ENCODE measurements around the gene COL15A1. TPM values are rescaled to one million over a fixed set of nuclear protein-coding genes. Genes with fewer than 3 reads are reported as not detected.

COL15A1 gene
- total and polyA plus RNA-seq, 2 of the 13 experiments (the other 11 are each of a cell fraction or from before 2014, with no cell fraction given), result not detected

DNA sequence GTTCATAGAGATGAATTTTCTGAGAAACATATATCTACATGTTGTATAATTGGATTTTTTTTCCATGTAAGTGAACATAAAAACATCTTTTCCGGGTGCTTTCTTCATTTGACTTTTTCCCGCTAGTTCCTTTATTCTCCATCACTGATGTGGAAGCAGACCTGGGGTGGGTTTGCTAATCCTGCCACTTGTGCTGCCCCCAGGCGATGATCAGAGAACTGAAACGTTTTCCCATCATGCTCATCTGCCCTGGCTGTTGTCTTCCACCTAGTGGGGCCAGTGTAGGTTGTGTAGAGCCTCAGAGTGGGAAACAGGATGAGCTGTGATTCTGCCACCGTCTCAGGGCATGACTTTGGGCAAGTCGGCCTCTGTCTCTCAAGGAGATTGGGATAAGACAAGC, 127.0 kb downstream of the COL15A1 start:
- Histone ChIP-seq H3K79me2 (ENCODE audit: insufficient read depth, low read length) (no peaks in the 10 kb centered on the region), H3K36me3 (replicated peaks in 1 of 2; ENCODE audit: control insufficient read depth in 1 of 2, insufficient read depth in 2 of 2, low read length in 2 of 2) (no peaks in the 10 kb centered on the region), H2AFZ (ENCODE audit: low read length) (no peak overlapping the region), H3K9me3 (ENCODE audit: low read length) (no peaks in the 10 kb centered on the region), H3K4me3 (replicated peaks in 1 of 3; ENCODE audit: insufficient read depth in 1 of 3, low read depth in 2 of 3, low read length in 3 of 3) (no peak overlapping the region), H3K4me2 (ENCODE audit: low read depth, low read length) (no peak overlapping the region), H3K4me1 (ENCODE audit: insufficient read depth, low read length) (no peaks in the 10 kb centered on the region), H4K20me1 (ENCODE audit: insufficient read depth, low read length) (no peaks in the 10 kb centered on the region), H3K27ac (ENCODE audit: extremely low read length, insufficient read depth, low read length) (no peak overlapping the region), H3K9ac (ENCODE audit: insufficient read depth, low read depth, low read length) (no peak overlapping the region), H3K27me3 (ENCODE audit: control insufficient read depth in 1 of 2, insufficient read depth in 2 of 2, low read length in 2 of 2) (peaks cover 0 to 2% of the 10 kb centered on the region in 2 experiments; a peak in 2 of 5 replicates)
- FAIRE-seq, result no peak
- intact Hi-C loops (cut with micrococcal nuclease; ENCODE audit: unreplicated experiment), result no loop called here
- no peak for ATAC-seq
- no peak for DNase-seq (ENCODE audit: low spot score)
- in situ Hi-C loops (cut with HindIII; ENCODE audit: extremely low pct_ligation_motif_present, low pct_unique_long_range_greater_than_20kb), result no loop called here
- CTCF ChIA-PET (ENCODE audit: low intra/inter-chr PET ratio, low total read pairs), result no interaction called here
- POLR2A ChIA-PET, result no interaction called here
- TF ChIP-seq MAFF (IDR thresholded peaks at IDR 0.05; ENCODE audit: low read depth, low read length), result no peak
- TF ChIP-seq ZNF143 (CRISPR knock-in tag; IDR thresholded peaks at IDR 0.05), result peak; percentile 50; the same call in 1 of the 2 replicates
- WGBS (ENCODE audit: low lambda C conversion rate), result 26% methylated on average over 6 of the region's 6 CpGs
- no TSS peak for BruUV-seq (replicated peaks)

DNA sequence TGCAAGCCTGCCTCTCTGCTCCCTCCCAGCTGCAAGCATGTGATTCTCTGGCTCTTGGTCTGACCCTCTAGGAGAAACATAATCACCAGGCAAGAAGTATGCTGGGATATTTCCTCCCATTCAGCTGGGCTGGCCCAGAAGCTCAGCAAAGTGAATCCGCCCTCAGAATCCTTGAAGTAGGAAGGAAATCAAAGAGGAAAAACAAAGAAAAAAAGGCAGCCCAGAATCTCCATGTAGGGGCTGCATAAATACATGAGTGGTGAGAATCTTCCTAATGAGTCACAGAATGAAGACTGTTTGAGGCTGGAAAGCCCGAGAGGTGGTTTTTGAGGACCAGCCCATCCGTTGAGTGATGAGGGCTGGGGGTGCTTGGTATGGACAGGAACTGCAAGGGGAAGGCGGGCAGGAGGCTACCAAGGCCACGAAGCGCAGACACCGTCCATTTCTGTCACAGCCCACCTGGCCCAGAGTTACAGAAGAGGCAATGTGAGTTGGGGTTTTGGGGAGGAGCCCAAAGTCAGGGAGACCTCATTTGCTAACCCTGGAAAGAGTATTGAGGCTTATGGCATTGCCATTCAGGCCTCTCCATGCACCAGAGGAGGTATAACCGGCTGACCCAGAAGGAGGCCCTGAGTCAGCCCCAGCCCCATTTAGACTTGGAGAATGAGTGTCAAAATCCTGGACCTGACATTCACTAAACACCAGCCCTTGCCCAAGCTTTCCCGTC, 127.8 kb downstream of the COL15A1 start:
- H3K27ac ChIP-seq (ENCODE audit: extremely low read length, insufficient read depth, low read length), result no peak overlapping the region
- 34% methylated on average over 7 of the region's 9 CpGs for WGBS (ENCODE audit: low lambda C conversion rate)
- POLR2A ChIA-PET, result no interaction called here
- no peaks in the 10 kb centered on the region for H3K4me1 ChIP-seq (ENCODE audit: insufficient read depth, low read length)
- H2AFZ ChIP-seq (ENCODE audit: low read length), result no peak overlapping the region
- H3K27me3 ChIP-seq (ENCODE audit: control insufficient read depth in 1 of 2, insufficient read depth in 2 of 2, low read length in 2 of 2), result peaks cover 0 to 2% of the 10 kb centered on the region in 2 experiments; a peak in 2 of 5 replicates
- no peak for ATAC-seq
- no peaks in the 10 kb centered on the region for H4K20me1 ChIP-seq (ENCODE audit: insufficient read depth, low read length)
- no peak overlapping the region for H3K9ac ChIP-seq (ENCODE audit: insufficient read depth, low read depth, low read length)
- intact Hi-C loops (cut with micrococcal nuclease; ENCODE audit: unreplicated experiment) (no loop called here), in situ Hi-C loops (cut with HindIII; ENCODE audit: extremely low pct_ligation_motif_present, low pct_unique_long_range_greater_than_20kb) (no loop called here)
- no peaks in the 10 kb centered on the region for H3K79me2 ChIP-seq (ENCODE audit: insufficient read depth, low read length)
- H3K36me3 ChIP-seq (replicated peaks in 1 of 2; ENCODE audit: control insufficient read depth in 1 of 2, insufficient read depth in 2 of 2, low read length in 2 of 2), result no peaks in the 10 kb centered on the region
- H3K4me2 ChIP-seq (ENCODE audit: low read depth, low read length), result no peak overlapping the region
- DNase-seq (ENCODE audit: low spot score), result no peak
- FAIRE-seq, result no peak
- no peaks in the 10 kb centered on the region for H3K9me3 ChIP-seq (ENCODE audit: low read length)
- H3K4me3 ChIP-seq (replicated peaks in 1 of 3; ENCODE audit: insufficient read depth in 1 of 3, low read depth in 2 of 3, low read length in 3 of 3), result no peak overlapping the region
- TF ChIP-seq ZNF292 (CRISPR knock-in tag; IDR thresholded peaks at IDR 0.05; ENCODE audit: borderline replicate concordance, low read depth), result no peak
- no peak for TF ChIP-seq MBNL3 (CRISPR knock-in tag; conservative IDR thresholded peaks at IDR 0.05)
- no peak for TF ChIP-seq NRL (CRISPR knock-in tag; IDR thresholded peaks at IDR 0.05; ENCODE audit: borderline replicate concordance)
- TF ChIP-seq, protein P1, sequence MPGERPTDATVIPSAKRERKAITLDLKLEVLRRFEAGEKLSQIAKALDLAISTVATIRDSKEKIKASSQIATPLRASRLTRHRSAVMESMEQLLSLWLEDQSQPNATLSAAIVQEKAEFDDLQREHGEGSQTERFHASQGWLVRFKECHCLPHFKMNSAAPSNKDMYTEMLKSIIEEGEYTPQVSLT (CRISPR knock-in tag; IDR thresholded peaks at IDR 0.05; ENCODE audit: borderline replicate concordance, low read depth), result no peak
- TF ChIP-seq FOSL2 (CRISPR knock-in tag; IDR thresholded peaks at IDR 0.05), result no peak
- no peak for TF ChIP-seq GTF3A (CRISPR knock-in tag; conservative IDR thresholded peaks at IDR 0.05)
- TF ChIP-seq ZNF569 (CRISPR knock-in tag; IDR thresholded peaks at IDR 0.05; ENCODE audit: borderline replicate concordance), result no peak
- no TSS peak for BruUV-seq (replicated peaks)
- CTCF ChIA-PET (ENCODE audit: low intra/inter-chr PET ratio, low total read pairs), result no interaction called here
